HepG2 (cell line): ENCODE data around the gene PGC. TPM values are rescaled to one million over a fixed set of nuclear protein-coding genes. Genes with fewer than 3 reads are reported as not detected.

Experiments
- BCLAF1 ChIP-seq: fragments of 450-650 bp; IDR thresholded peaks from 2 replicates; pipeline ENCODE4 v1.6.1; 2017; ENCODE audit warnings: mild to moderate bottlenecking
- BRD4 ChIP-seq: sonication (generic); formaldehyde crosslinking; IDR thresholded peaks from 2 replicates; pipeline ENCODE4 v1.4.0; 2020; ENCODE audit warnings: missing genetic modification reagents
- DMTF1 ChIP-seq: sonication (generic); formaldehyde crosslinking; IDR thresholded peaks from 2 replicates; pipeline ENCODE4 v1.4.0; 2020; ENCODE audit warnings: mild to moderate bottlenecking, missing genetic modification reagents
- HES4 ChIP-seq: sonication (generic); formaldehyde crosslinking; IDR thresholded peaks from 2 replicates; pipeline ENCODE4 v1.9.0; 2021; ENCODE audit warnings: mild to moderate bottlenecking, missing genetic modification reagents, borderline replicate concordance
- HNRNPK ChIP-seq: fragments of 200-400 bp; formaldehyde crosslinking; IDR thresholded peaks from 2 replicates; pipeline ENCODE4 v1.6.1; 2018; ENCODE audit warnings: low read length, low read depth, moderate library complexity, mild to moderate bottlenecking; ENCODE audit not compliant: poor library complexity, severe bottlenecking
- KDM3A ChIP-seq: IDR thresholded peaks from 2 replicates; pipeline ENCODE4 v1.6.1; 2018; ENCODE audit warnings: low read depth, missing compliant biosample characterization
- MATR3 ChIP-seq: sonication (generic); formaldehyde crosslinking; IDR thresholded peaks from 2 replicates; pipeline ENCODE4 v1.4.0; 2020; ENCODE audit warnings: missing genetic modification reagents
- MED1 ChIP-seq: sonication (generic); formaldehyde crosslinking; IDR thresholded peaks from 2 replicates; pipeline ENCODE4 v1.4.0; 2020; ENCODE audit warnings: missing genetic modification reagents
- MED13 ChIP-seq: sonication (generic); formaldehyde crosslinking; IDR thresholded peaks from 2 replicates; pipeline ENCODE4 v1.5.0; 2020; ENCODE audit warnings: missing genetic modification reagents
- MLXIP ChIP-seq: sonication (generic); formaldehyde crosslinking; IDR thresholded peaks from 2 replicates; pipeline ENCODE4 v1.9.0; 2021; ENCODE audit warnings: missing genetic modification reagents, borderline replicate concordance
- SNAI1 ChIP-seq: sonication (generic); formaldehyde crosslinking; IDR thresholded peaks from 2 replicates; pipeline ENCODE4 v1.5.0; 2020; ENCODE audit warnings: mild to moderate bottlenecking, missing genetic modification reagents, borderline replicate concordance
- TCF7 ChIP-seq: sonication (generic); IDR thresholded peaks from 2 replicates; pipeline ENCODE4 v1.6.1; 2016; ENCODE audit warnings: antibody characterized with exemption, low read depth
- TEF ChIP-seq: sonication (generic); formaldehyde crosslinking; IDR thresholded peaks from 2 replicates; pipeline ENCODE4 v1.5.0; 2020; ENCODE audit warnings: missing genetic modification reagents
- THYN1 ChIP-seq: sonication (generic); formaldehyde crosslinking; IDR thresholded peaks from 2 replicates; pipeline ENCODE4 v1.8.1; 2023; ENCODE audit warnings: low read depth, mild to moderate bottlenecking, moderate library complexity, missing genetic modification reagents, borderline replicate concordance
- XBP1 ChIP-seq: sonication (generic); formaldehyde crosslinking; IDR thresholded peaks from 2 replicates; pipeline ENCODE4 v1.5.0; 2020; ENCODE audit warnings: missing genetic modification reagents
- ZNF230 ChIP-seq: sonication (generic); formaldehyde crosslinking; IDR thresholded peaks from 2 replicates; pipeline ENCODE4 v1.4.0; 2020; ENCODE audit warnings: mild to moderate bottlenecking, missing genetic modification reagents
- ZNF569 ChIP-seq: sonication (generic); formaldehyde crosslinking; IDR thresholded peaks from 2 replicates; pipeline ENCODE4 v1.5.0; 2020; ENCODE audit warnings: mild to moderate bottlenecking, missing genetic modification reagents, moderate library complexity, borderline replicate concordance
- ZNF614 ChIP-seq: IDR thresholded peaks from 2 replicates; pipeline ENCODE4 v1.6.1; 2018; ENCODE audit warnings: missing biosample characterization, missing genetic modification reagents, inconsistent platforms, borderline replicate concordance
- ZNF615 ChIP-seq: sonication (generic); formaldehyde crosslinking; IDR thresholded peaks from 2 replicates; pipeline ENCODE4 v1.5.0; 2020; ENCODE audit warnings: mild to moderate bottlenecking, missing genetic modification reagents, borderline replicate concordance
- ZNF652 ChIP-seq: IDR thresholded peaks from 2 replicates; pipeline ENCODE4 v1.6.1; 2016; ENCODE audit warnings: low read depth, borderline replicate concordance
- ZSCAN21 ChIP-seq: sonication (generic); formaldehyde crosslinking; IDR thresholded peaks from 2 replicates; pipeline ENCODE4 v1.8.0; 2022; ENCODE audit warnings: mild to moderate bottlenecking, missing genetic modification reagents, moderate library complexity, borderline replicate concordance
- polyA plus RNA-seq, 8 experiments: library from polyadenylated mRNA; depleted of rRNA in 3 of 8; stranded (reverse) in 7 of 8; unstranded in 1 of 8; fragments of >200 nt; fragmentation: Illumina TruSeq in 4 of 8; extraction: Trizol in 4 of 8; gene quantifications; 2 replicates each; pipeline versions ENCODE4 v1.2.1 to v1.2.3, GENCODE V29; 2011 to 2016; ENCODE audit warnings: low read depth in 4 of 8, missing spikeins in 1 of 8, mixed read lengths in 1 of 8; ENCODE audit not compliant: insufficient read depth in 1 of 8
- total RNA-seq, 5 experiments: library from RNA; depleted of rRNA; stranded (reverse); fragments of >200 nt; fragmentation: Illumina TruSeq; extraction: Trizol; gene quantifications; 2 replicates each; pipeline ENCODE4 v1.2.3, GENCODE V29; 2016; ENCODE audit warnings: low read depth in 1 of 5

PGC gene
- total and polyA plus RNA-seq, 2 of the 13 experiments (the other 11 are each of a cell fraction or from before 2014, with no cell fraction given): 426 to 502 TPM

- no peak for TF ChIP-seq ZNF652 (CRISPR knock-in tag)
- TF ChIP-seq HNRNPK: peak; percentile 84
- 0 out of 2 replicates have a peak, but pooled peaks have one; percentile 78 for TF ChIP-seq MATR3 (CRISPR knock-in tag)
- no peak for TF ChIP-seq XBP1 (CRISPR knock-in tag)
- no peak for TF ChIP-seq ZNF569 (CRISPR knock-in tag)
- TF ChIP-seq BRD4: no peak
- TF ChIP-seq MED13 (CRISPR knock-in tag): no peak
- TF ChIP-seq KDM3A (CRISPR knock-in tag): peak; percentile 93
- TF ChIP-seq DMTF1 (CRISPR knock-in tag): 0 out of 2 replicates have a peak, but pooled peaks have one; percentile 30
- TF ChIP-seq TEF (CRISPR knock-in tag): no peak
- TF ChIP-seq MED1 (CRISPR knock-in tag): peak; percentile 63; the same call in 1 of the 2 replicates
- no peak for TF ChIP-seq BCLAF1
- TF ChIP-seq ZNF615: no peak
- peak; percentile 87; the same call in 1 of the 2 replicates for TF ChIP-seq HES4
- TF ChIP-seq THYN1 (CRISPR knock-in tag): peak; percentile 87; the same call in 1 of the 2 replicates
- TF ChIP-seq ZNF614 (CRISPR knock-in tag): peak; percentile 57; the same call in 1 of the 2 replicates
- no peak for TF ChIP-seq MLXIP
- TF ChIP-seq SNAI1 (CRISPR knock-in tag): no peak
- no peak for TF ChIP-seq TCF7
- peak; percentile 73; the same call in 1 of the 2 replicates for TF ChIP-seq ZNF230 (CRISPR knock-in tag)
- TF ChIP-seq ZSCAN21 (CRISPR knock-in tag): peak; percentile 90; the same call in 1 of the 2 replicates
These were observed 39.4 kb upstream of the PGC start (continued) for GRCh38 chr6:41786451-41787218.
